CD4-positive, alpha-beta T cell treated with Interleukin-6 at 100 ng/mL for 8 hours (primary cell): ENCODE data around the gene HOXB7.

Experiments
- DNase-seq: peaks from one replicate; pipeline ENCODE4 v3.0.0-alpha.2; 2020; ENCODE audit warnings: mixed read lengths, low spot score

Gene HOXB7

DNA sequence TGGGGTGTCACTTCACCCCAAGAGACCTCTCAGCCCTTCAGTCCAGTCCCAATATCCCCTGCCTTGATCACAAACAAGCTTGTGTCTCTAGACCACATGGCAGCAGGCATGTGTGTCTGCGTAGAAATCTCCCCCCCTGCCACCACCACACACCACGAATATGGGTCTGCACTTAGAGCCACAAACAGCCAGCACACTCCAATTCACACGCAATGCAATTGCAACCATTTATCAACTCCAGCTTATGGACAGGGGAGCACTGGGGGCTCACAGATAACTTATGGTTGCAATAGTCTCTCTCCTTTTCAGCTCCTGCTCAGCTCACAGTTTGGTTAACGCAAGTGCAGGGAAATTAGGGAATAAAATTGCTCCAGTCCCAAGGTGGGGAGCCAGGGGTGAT, 12.8 kb upstream of the HOXB7 start:
- DNase-seq = no peak

GRCh38 chr17:48622857-48623256, 12.0 kb upstream of the HOXB7 start:
- no peak for DNase-seq

DNA sequence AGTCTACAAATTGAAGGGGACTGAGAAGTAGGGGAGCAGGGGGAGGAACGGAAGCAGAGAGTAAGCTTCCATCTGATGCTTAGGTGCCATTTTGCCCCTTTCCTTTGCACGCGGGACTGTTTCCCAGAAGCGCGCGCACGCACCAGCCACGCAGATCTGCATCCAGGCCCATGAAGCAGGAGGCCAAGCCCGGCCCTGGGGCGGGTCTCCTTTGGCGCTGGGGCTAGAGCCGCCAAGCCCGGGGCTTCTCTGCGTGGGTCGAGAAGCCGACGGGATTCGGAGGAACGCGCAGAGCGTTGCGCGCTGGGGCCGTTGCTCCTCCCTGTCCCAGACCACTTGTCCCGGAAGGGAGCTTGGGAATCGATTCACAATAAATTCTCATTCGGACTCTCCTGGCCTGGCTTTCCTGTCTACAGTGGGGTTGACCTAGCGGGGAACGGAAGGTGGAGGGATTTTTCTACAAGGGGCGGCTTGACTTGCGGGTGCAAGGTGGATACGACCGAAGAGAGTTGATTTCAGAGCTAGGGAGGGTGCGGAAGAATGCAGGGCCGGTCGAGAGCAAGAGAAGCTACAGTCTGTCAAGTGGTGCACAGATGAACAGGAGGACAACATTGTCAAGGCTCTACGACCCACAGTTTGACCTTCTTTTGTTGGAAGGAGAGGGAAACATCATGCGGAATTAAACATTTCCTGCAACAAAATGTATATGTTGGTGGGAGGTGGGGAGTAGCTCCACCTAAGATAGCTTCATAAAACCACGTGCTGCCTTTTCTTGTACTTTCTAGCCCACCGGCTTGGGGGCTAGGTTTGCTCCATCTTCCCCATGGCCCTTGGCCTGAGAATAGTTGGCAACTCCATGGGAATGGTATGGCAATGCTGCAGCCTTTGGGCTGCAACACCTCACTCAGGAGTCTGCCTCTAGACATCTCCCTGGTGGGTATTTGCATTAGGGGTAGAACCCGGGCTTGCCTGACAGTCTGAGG, 10.9 kb upstream of the HOXB7 start:
- DNase-seq = no peak

DNA sequence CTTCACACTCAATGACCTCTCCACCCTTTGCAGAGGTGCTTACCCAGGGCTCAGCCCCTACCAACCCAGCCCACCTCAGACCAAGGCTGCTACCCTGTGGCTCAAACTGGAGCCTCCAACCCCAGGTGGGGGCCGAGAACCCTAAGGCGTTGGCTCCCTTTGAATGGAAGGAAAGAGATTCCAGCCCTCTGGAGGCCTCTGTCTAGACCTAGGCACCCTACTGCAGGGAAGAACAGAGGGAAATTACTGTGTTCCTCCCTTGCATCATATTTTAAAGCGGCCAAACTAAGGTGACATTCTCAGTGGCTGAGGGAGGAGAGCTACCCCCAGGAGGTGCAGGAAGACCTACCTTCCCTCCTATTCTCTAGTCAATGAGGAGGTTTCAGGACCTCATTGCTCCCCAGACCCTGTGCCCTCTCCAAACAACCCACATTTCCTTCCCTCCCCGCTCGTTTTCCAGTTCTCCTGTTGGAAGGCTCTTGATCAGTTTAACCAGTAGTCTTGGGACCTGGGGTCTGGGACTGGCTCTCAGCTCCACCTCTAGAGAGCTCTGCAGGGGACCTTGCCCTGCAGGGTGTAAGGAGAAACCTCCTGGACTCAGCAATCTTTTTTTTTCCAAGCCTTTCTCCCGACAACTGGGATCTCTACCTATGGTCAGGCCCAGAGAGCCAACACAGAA, 9.8 kb upstream of the HOXB7 start:
- DNase-seq = no peak

GRCh38 chr17:48619826-48620449, 9.1 kb upstream of the HOXB7 start:
- DNase-seq = no peak

- peak; percentile 78 for DNase-seq
Observed at GRCh38 chr17:48618256-48618896, 7.6 kb upstream of the HOXB7 start.

DNA sequence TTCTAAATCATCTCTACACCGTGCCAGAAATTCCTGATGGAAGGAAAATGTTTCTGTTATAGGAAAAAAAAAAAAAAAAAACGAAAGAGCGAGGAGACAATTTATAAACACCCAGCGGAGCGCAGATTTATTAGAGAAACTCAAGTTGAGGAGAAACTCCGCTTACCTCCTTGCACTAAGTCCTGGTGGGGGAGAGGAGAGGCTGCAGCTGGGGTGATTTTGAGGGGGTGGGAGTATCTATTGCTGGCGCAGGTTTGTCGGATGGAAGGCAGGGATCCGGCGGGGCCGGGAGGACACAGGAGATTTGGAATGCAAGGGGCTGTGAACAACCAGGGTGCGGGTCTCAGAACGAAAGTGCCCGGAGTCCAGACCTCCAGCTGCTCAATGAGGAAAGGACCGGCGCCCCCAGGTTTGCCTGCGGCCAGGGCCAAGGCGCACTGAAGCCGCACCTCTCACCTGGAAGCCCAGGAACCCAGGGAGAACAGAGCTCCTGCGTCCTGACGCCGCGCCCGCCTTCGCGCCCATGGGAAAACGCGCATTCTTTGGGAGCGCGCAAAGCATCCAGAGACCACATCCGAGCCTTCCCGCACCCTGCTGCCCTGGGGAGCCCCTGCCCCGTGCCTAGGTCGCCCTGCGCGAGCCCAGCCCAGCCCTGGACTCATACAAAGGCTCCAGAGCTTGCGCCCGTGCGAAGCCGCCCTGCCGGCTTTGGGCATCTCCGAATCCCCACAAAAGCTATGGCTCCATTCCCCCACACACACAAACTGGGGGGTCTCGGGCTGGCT, 6.8 kb upstream of the HOXB7 start:
- DNase-seq = no peak

DNA sequence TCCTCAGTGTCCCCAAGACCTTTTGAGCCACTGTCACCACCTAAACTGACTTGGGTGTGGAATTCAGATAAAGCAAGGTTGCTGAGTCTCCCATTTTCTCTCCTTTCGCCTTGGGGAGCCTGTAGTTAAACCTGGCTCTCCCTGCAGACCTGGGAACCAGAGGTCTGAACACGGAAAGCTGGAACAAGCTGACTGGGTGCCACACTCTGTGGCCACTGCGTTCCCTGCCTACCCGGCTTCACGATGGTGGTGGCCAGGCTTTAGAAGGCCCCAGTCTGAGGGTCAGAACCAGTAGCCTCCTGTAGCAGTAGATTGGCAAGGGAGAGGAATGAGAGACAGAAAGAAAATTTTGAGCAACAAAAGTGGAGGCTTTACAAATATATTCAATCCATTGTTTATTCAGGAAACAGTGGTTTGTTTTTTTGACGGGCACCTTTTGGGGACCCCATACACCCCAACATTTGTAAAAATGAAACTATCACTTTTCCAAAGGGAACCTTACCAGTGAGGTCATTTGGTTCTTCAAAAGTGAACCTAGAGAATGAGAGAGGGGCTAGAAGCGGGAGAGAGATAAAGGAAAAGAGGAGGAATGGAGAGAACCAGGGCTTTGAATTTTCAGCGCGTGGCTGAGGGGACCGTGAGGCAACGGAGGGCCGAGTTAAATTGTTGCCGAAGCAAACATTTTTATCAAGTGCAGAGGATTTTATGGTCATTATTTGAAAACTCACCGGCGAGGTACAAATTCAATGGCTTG, 6.1 kb upstream of the HOXB7 start:
- DNase-seq = no peak

- DNase-seq = no peak
Observed at GRCh38 chr17:48615963-48616716, 5.3 kb upstream of the HOXB7 start.

- DNase-seq = no peak
Observed at GRCh38 chr17:48615047-48615962, 4.5 kb upstream of the HOXB7 start, which contains the start of gene HOXB8. Gene HOXB8, minus strand, starts transcription at chr17:48615292. Its CDS starts 588 bp downstream, at chr17:48614704.

DNA sequence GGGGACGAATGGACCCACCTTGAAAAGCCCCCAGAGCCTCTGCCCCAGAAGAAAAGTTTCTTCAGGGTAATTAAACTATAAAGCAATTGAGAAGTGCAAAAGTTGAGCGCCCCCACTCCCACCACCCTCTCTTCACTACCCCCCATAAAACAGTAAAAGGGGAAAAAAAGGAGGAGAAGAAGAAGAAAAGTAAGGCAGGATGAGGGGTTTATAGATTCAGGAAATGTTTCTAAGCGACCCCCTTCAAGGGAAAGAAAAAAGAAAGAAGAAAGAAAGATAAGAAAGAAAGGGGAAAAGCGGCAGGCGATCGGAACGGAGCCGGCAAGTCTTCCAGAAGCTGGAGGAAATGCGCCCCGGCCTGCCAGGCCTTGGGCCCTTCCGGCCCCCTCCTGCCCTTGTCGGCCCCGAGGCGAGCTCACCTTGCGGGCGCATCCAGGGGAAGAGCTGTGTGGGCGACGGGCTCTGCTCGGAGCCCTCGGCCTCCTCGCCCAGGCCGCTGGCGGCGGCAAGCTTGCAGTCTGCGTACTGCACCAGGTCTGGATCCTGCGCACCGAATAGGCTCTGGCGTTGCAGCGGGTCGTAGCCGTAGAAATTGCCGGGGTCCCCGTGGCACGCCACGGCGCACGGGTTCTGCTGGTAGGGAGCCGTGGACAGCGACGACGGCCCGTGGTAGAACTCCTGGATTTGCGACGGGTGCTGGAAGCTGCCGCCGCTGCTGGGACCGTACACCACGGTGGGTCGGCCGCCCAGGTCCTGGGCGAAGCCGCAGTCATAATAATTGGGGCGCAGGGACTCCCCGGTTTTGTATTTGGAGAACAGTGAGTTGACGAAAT, 3.3 kb upstream of the HOXB7 start:
- DNase-seq = no peak

DNA sequence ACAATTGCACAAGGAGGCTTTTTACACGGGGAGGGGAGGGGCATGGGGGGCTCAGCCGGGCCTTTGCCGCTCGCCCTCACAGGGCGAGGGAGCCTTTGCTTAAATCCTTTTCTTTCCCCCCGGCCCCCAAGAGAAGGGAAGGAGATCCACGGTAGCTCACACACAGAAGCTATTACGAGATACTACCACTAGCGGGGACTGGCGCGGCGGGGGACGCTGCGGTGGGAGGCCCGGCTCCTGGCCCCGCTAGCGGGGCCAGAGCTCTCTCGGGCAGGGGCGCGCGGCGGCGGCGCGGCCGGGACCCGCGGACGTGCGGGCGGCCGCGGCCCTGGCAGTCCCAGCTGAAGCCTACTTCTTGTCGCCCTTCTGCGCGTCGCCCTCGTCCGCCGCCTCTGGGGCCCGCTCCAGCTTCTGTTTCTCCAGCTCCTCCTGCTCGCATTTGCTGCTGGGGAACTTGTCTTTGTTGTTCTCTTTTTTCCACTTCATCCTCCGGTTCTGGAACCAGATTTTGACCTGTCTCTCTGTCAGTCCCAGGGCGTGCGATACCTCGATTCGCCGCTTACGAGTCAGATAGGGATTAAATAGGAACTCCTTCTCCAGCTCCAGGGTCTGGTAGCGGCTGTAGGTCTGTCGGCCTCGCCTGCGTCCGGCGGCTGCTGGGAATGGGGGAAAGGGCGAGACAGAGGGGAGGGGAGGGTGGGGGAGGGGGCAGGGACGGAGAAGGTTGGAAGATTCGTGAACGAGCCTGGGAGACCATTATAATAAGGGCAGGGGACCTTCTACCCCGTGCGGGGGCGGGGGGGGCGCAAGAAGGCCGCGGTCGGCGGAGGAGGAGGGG, 2.3 kb upstream of the HOXB7 start:
- peak; percentile 38 for DNase-seq

DNA sequence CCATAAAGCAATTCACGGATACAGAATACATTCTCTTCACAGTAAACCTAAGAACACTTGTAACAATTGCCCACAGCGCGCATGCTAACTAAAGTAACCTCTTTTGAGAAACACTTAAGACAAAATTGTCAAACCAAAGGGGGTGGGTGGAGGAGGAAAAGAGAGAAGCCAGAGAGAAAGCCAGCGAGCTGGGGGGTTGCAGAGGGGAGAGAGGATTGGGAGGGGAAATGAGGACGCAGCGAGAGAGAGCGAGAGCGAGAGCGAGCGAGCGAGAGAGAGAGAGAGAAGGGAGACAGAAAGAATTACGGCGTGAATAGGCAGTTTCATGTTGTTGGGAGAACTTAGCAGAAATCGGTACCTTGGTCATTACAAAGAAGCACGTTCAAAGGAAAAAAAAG, 1.6 kb upstream of the HOXB7 start:
- no peak for DNase-seq

DNA sequence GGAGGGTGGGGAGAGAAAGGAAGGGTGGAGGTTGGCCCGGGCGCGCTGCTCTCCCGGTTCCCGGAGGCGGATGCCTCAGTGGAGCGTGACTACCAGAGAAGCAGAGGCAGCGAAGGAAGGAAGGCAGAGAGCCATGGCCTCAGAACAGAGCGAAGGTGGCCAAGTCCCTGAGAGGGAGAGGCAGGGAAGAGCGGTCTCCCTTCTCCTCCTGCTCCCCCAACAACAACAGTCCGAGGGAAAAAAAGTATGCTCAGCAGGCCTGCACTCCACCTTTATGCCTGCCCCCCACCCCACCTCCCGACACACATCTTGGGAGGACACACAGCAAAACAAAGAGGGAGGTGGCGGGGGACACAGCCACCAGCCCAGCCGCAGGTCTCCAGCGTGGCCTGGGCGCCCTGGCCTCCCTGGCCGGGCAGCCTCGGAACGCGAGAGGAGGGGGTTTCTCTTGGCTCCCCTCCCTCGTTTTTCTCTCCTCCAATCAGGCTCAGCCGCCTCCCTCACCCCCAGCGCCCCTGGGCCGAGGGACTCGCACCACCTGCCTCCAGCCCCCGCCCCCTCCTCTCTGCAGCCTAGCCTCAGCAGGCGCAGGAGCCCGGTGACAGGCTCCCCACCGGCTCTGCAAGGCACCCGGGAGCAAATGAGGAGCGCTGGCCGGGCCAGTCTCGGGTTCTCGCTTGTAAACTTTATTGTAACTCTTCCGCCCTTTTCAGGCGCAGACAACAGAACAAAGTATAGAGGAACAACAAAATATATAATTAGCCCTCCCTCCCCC, 1.1 kb upstream of the HOXB7 start:
- no peak for DNase-seq

DNA sequence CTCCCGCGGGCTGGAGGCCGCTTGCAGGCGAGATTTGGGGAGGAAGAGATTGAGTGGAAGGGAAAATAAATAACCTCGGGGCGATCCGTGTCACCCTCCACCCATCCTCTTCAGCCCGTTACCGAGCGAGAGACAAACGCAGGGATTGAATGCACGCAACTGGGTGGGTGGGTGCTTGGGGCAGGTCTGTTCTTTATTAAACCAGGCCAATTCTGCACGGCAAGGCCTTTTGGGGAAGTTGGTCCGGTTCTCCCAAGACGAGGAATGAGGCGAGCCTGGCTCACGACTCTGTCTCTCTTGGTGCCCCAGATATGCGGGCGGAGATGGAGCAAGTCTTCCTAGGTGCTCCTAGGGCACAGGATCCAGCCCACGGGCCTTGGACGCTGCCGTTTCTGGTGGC, 396 bp upstream of the HOXB7 start:
- DNase-seq = no peak

GRCh38 chr17:48609759-48610281, 997 bp downstream of the HOXB7 start:
- no peak for DNase-seq
